GM18502 (cell line): ENCODE results near the gene MAST4.

ENCODE experiments used
- ATAC-seq: cut with Tn5 transposase; IDR thresholded peaks from one replicate; pipeline ENCODE4 v1.9.1; 2021; ENCODE audit warnings: mild to moderate bottlenecking; ENCODE audit not compliant: unreplicated experiment, poor library complexity

Gene MAST4

GRCh38 chr5:66603164-66603563 is 7.0 kb downstream of the MAST4 start:
- no peak for ATAC-seq

GRCh38 chr5:66603881-66604280 is 7.7 kb downstream of the MAST4 start:
- no peak for ATAC-seq

- ATAC-seq: no peak
These were observed 10.5 kb downstream of the MAST4 start for GRCh38 chr5:66606713-66607112.

GRCh38 chr5:66608501-66608900 is 12.3 kb downstream of the MAST4 start:
- no peak for ATAC-seq

GRCh38 chr5:66609615-66610014 is 13.4 kb downstream of the MAST4 start:
- peak; percentile 81 for ATAC-seq

- no peak for ATAC-seq
These were observed 16.0 kb downstream of the MAST4 start for GRCh38 chr5:66612226-66612625.

GRCh38 chr5:66615136-66615535 is 18.9 kb downstream of the MAST4 start:
- ATAC-seq: no peak

GRCh38 chr5:66615894-66616293 is 19.7 kb downstream of the MAST4 start:
- ATAC-seq: no peak

- no peak for ATAC-seq
These were observed 20.5 kb downstream of the MAST4 start for GRCh38 chr5:66616520-66617225.

GRCh38 chr5:66617226-66617861 is 21.2 kb downstream of the MAST4 start:
- ATAC-seq: peak; percentile 85

GRCh38 chr5:66617991-66618768 is 22.0 kb downstream of the MAST4 start:
- ATAC-seq: peak; percentile 41

- ATAC-seq: no peak
These were observed 24.5 kb downstream of the MAST4 start for GRCh38 chr5:66620711-66621110.

GRCh38 chr5:66621146-66621545 is 25.0 kb downstream of the MAST4 start:
- ATAC-seq: no peak

- no peak for ATAC-seq
These were observed 25.5 kb downstream of the MAST4 start for GRCh38 chr5:66621736-66622135.

GRCh38 chr5:66628561-66628960 is 32.4 kb downstream of the MAST4 start:
- ATAC-seq: no peak

- ATAC-seq: no peak
These were observed 33.3 kb downstream of the MAST4 start for GRCh38 chr5:66629446-66629845.

- no peak for ATAC-seq
These were observed 37.6 kb downstream of the MAST4 start for GRCh38 chr5:66633754-66634153.

GRCh38 chr5:66634601-66635000 is 38.4 kb downstream of the MAST4 start:
- no peak for ATAC-seq

GRCh38 chr5:66637994-66638393 is 41.8 kb downstream of the MAST4 start:
- no peak for ATAC-seq

- peak; percentile 48 for ATAC-seq
These were observed 42.8 kb downstream of the MAST4 start for GRCh38 chr5:66639037-66639436.

- no peak for ATAC-seq
These were observed 46.3 kb downstream of the MAST4 start for GRCh38 chr5:66642538-66642937.
